ENCODE results near the gene PIGM.

Gene PIGM

GRCh38 chr1:159979257-159979656 is 52.5 kb downstream of the PIGM start:
- TF ChIP-seq CTCF (conservative IDR thresholded peaks at IDR 0.05): no peak

GRCh38 chr1:159978107-159978398 is 53.7 kb downstream of the PIGM start:
- TF ChIP-seq CTCF (conservative IDR thresholded peaks at IDR 0.05): no peak
- no peak overlapping the region for H3K27ac ChIP-seq

More at GRCh38 chr1:159979257-159979656, 52.5 kb downstream of the PIGM start:
- H3K27ac ChIP-seq: no peak overlapping the region

- TF ChIP-seq CTCF (conservative IDR thresholded peaks at IDR 0.05): no peak
- no peak overlapping the region for H3K27ac ChIP-seq
Observed at GRCh38 chr1:159977364-159978106, 54.3 kb downstream of the PIGM start.
